ENCODE measurements around the gene MED13L.
A peak's percentile ranks its signal among the peaks of the same experiment; 100 is the strongest.
"Not testable (repeated sequence)": the region's sequence is repeated elsewhere in the genome, so short reads cannot be mapped to it uniquely, and the experiment has no call there.

MED13L gene

GRCh38 chr12:116236148-116236731 is 41.3 kb downstream of the MED13L start:
- TF ChIP-seq CTCF (conservative IDR thresholded peaks at IDR 0.05), result peak; percentile 91
- no peak overlapping the region for H3K27ac ChIP-seq

GRCh38 chr12:116234148-116234547 is 43.3 kb downstream of the MED13L start:
- not testable (repeated sequence) for H3K27ac ChIP-seq

GRCh38 chr12:116233669-116234068 is 43.8 kb downstream of the MED13L start:
- no peak for TF ChIP-seq CTCF (conservative IDR thresholded peaks at IDR 0.05)

GRCh38 chr12:116227811-116228210 is 49.7 kb downstream of the MED13L start:
- H3K27ac ChIP-seq, result no peak overlapping the region
- TF ChIP-seq CTCF (conservative IDR thresholded peaks at IDR 0.05), result no peak

More at GRCh38 chr12:116233669-116234068, 43.8 kb downstream of the MED13L start:
- H3K27ac ChIP-seq, result no peak overlapping the region

- no peak overlapping the region for H3K27ac ChIP-seq
- TF ChIP-seq CTCF (conservative IDR thresholded peaks at IDR 0.05), result no peak
Measured at GRCh38 chr12:116226026-116226425, 51.5 kb downstream of the MED13L start.

GRCh38 chr12:116222358-116222757 is 55.1 kb downstream of the MED13L start:
- TF ChIP-seq CTCF (conservative IDR thresholded peaks at IDR 0.05), result no peak
- H3K27ac ChIP-seq, result no peak overlapping the region

- peak; percentile 29 for TF ChIP-seq CTCF (conservative IDR thresholded peaks at IDR 0.05)
- H3K27ac ChIP-seq, result no peak overlapping the region
Measured at GRCh38 chr12:116220756-116221155, 56.7 kb downstream of the MED13L start.

GRCh38 chr12:116217045-116217735 is 60.3 kb downstream of the MED13L start:
- no peak for TF ChIP-seq CTCF (conservative IDR thresholded peaks at IDR 0.05)
- H3K27ac ChIP-seq, result no peak overlapping the region

All from VCaP (cell line).